HG02970 (cell line): Measurements from ENCODE around the gene TCF7.
"Not testable (repeated sequence)": the region's sequence is repeated elsewhere in the genome, so short reads cannot be mapped to it uniquely, and the experiment has no call there.

Source experiments
- ATAC-seq: cut with Tn5 transposase; IDR thresholded peaks from one replicate; pipeline ENCODE4 v1.9.1; 2021; ENCODE audit warnings: mild to moderate bottlenecking, moderate library complexity, moderate number of reproducible peaks; ENCODE audit not compliant: unreplicated experiment, low FRiP score

TCF7 gene

GRCh38 chr5:134142052-134142451 is 27.6 kb downstream of the TCF7 start:
- no peak for ATAC-seq

DNA sequence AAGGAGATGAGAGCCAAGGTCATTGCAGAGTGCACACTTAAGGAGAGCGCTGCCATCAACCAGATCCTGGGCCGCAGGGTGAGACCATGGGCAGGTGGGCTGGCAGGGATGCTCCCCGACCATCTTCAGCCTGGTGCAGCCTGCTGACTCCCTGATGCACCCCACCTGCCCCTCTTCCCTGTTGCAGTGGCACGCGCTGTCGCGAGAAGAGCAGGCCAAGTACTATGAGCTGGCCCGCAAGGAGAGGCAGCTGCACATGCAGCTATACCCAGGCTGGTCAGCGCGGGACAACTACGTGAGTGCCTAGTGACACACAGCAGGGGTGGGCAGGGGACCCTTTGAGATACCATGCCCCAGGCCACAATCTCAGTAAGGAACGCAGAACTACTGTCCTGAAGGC is 28.3 kb downstream of the TCF7 start:
- ATAC-seq = no peak

GRCh38 chr5:134143431-134143830 is 28.9 kb downstream of the TCF7 start:
- no peak for ATAC-seq

DNA sequence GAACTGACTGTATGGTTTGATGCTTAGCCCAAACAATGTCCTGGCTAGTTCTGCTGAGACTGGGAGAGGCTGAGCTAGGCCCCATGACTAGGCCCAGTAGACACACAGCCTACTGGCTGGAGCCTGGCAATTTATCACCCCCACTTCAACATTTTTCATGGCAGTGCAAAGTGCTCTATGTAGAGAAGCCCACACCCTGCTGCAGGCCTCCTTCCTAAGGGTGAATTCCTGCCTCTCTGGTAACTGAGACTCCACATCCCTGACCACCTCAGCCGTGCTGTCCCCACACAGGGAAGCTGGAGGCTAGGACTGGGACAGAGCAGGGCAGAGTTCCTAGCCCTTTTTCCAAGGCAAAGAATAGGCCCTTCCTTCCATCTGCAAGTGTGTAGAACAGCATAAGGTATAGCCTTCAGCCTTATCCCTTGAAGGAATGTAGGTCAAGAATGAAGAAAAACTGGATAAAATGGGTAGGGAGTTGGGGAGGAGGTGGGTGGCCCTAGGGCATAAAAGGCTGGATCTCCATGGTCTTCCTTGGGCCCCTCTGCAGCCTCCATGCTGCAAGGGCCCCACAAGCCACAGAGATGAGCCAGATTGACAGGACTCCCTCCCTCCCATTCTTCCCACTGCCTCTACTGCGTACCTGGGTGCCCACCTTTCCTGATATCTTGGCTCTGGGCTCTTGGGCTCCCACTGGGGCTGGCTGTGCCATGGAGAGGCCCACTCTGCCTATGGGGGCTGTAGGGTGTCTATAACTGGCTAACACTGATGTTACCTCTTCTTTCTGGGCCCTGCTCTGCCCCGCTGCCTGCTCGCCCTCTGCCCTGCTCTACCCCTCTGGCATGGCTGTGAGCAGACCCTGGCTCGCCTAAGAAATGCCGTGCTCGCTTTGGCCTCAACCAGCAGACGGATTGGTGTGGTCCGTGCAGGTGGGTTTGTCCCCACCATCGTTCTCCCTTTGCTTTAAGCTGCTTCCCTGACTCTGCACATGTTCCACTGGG is 29.8 kb downstream of the TCF7 start:
- no peak for ATAC-seq

- no peak for ATAC-seq
Measured at GRCh38 chr5:134145041-134145757, 30.7 kb downstream of the TCF7 start.

- no peak for ATAC-seq
Measured at GRCh38 chr5:134145779-134146581, 31.5 kb downstream of the TCF7 start.

GRCh38 chr5:134146651-134147518 is 32.4 kb downstream of the TCF7 start:
- no peak for ATAC-seq

DNA sequence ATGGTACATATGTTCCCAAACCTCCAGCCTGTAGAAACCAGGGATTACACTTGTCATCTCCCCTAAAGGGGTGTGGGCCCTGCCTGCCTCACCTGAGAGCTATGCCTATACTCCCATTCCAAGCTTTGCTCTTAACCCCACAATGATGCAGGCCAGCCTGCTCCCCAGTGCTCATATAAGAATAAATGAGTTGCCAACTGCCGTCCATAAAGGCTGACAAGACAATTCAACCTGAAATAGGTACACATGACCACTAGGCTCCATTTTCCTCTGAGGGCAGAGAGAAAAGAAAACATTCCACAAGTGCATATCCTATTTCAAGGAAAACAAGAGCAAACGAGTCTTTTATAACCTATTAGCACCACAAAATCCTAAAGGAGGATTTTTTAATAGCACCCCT is 33.8 kb downstream of the TCF7 start:
- no peak for ATAC-seq

DNA sequence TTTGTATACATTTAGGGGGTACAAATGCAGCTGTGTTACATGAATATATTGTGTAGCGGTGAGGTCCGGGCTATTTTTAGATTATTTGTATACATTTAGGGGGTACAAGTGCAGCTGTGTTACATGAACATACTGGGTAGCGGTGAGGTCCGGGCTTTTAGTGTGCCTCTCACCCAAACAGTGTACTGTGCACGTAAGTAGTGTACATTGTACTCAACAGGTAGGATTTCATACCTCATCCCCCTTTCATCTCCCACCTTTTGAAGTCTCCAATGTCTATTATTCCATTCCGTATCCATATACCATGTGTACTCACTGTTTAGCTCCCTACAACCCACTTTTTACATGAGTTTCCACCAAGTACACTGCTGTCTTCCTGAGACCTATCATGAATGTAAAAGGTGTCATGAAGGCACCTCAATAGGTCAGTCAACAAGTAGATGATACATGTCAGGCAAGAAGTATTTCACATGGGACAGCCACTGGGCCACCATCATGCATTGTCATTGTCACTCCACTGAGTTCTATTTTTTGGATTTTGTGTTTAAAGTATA is 34.6 kb downstream of the TCF7 start:
- no peak for ATAC-seq

- no peak for ATAC-seq
Measured at GRCh38 chr5:134149571-134150303, 35.3 kb downstream of the TCF7 start.

- ATAC-seq = no peak
Measured at GRCh38 chr5:134151723-134152122, 37.2 kb downstream of the TCF7 start.

- ATAC-seq = not testable (repeated sequence)
Measured at GRCh38 chr5:134152173-134152832, 37.8 kb downstream of the TCF7 start.

- no peak for ATAC-seq
Measured at GRCh38 chr5:134153241-134153640, 38.8 kb downstream of the TCF7 start.

DNA sequence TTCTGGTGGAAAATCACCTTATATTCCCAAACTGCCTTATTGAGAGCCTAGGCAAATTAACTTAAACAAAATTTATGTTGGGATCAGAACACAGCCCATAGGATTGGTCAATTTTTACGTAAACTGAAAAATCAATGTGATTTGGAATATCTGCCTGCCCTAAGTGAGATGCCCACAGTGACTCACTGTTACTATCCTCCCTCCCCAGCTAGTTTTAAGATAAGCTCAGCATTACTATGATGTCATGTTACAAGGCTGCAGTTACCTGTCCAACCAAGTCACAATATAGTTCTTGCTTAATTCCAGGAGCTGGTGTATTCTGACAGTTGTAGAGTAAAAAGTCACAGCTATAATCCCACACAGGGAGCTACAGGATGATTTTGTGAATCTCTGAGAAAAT is 39.2 kb downstream of the TCF7 start:
- ATAC-seq = no peak

- no peak for ATAC-seq
Measured at GRCh38 chr5:134161513-134162395, 47.3 kb downstream of the TCF7 start.

DNA sequence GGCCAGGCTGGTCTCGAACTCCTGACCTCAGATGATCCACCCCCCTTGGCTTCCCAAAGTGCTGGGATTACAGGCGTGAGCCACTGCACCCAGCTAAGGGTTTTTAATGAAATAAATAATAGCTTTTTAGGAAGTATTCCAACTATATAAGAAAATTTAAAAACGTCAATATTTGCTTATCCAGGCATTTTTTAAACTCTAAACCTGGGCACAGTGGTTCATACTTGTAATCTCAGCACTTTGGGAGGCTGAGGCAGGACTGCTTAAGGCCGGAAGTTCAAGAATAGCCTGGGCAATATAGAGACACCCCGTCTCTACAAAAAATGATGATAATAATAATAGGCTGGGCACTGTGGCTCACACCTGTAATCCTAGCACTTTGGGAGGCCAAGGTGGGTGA is 48.1 kb downstream of the TCF7 start:
- no peak for ATAC-seq

DNA sequence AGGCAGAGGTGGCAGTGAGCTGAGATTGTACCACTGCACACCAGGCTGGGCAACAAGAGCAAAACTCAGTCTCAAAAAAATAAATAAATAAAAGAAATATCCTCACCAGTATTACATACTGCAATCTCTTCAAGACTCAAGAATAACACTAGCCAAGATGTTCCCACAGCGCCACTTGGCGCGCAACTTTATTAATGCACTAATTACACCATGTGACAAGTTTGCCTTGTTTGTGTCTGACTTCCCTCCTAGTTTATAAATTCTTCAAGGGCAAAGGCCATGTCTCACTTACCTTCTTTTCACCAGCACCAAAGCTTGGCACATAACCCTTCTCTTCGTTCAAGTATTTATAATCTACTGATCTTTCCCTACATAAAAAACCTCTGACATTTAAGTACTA is 57.5 kb downstream of the TCF7 start:
- no peak for ATAC-seq
